ENCODE results near the gene CD96. TPM values are rescaled to one million over a fixed set of nuclear protein-coding genes. Genes with fewer than 3 reads are reported as not detected.

CD96 gene
- polyA plus RNA-seq, 1 donor from 2014 or later = not detected

DNA sequence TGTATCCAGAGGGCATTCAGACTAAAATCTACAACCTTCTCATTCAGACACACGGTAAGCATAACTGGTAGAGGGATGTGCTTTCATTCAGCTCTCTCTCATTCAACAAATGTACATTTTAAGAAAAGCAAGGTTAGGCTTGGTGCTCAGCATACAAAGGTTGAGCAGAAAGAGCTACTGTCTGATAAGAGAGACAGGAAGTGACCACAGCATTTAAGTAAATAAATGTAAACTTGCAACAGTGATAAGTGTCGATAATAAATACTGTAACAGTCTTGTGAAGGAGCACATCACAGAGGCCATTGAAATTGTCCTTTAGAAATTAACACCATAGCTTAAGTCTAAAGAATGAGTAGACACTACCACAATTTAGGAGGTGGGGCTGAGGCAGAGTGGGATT lies 3.4 kb downstream of the CD96 start:
- Histone ChIP-seq H3K9me2 (ENCODE audit: insufficient read depth, low read length) (no peaks in the 10 kb centered on the region), H2AFZ (ENCODE audit: low read depth, low read length) (no peak overlapping the region), H4K20me1 (ENCODE audit: insufficient read depth) (no peaks in the 10 kb centered on the region), H3F3A (ENCODE audit: insufficient read depth, low read length, poor library complexity, severe bottlenecking) (no peaks in the 10 kb centered on the region), H3K9ac (ENCODE audit: low read length) (no peak overlapping the region), H3K4me3 (ENCODE audit: low read length) (no peak overlapping the region), H3K4me2 (ENCODE audit: low read length) (no peak overlapping the region), H3K27me3 (ENCODE audit: insufficient read depth, low read depth, low read length) (no peaks in the 10 kb centered on the region), H3K9me3 (ENCODE audit: low read length) (no peaks in the 10 kb centered on the region), H3K79me2 (replicated peaks; ENCODE audit: insufficient read depth, low read length) (no peaks in the 10 kb centered on the region), H3K36me3 (ENCODE audit: insufficient read depth, low read length) (no peaks in the 10 kb centered on the region), H3K27ac (ENCODE audit: low read length) (no peak overlapping the region)
- TF ChIP-seq SMC3 (conservative IDR thresholded peaks at IDR 0.05; ENCODE audit: poor library complexity) = no peak
- TF ChIP-seq, protein P1, sequence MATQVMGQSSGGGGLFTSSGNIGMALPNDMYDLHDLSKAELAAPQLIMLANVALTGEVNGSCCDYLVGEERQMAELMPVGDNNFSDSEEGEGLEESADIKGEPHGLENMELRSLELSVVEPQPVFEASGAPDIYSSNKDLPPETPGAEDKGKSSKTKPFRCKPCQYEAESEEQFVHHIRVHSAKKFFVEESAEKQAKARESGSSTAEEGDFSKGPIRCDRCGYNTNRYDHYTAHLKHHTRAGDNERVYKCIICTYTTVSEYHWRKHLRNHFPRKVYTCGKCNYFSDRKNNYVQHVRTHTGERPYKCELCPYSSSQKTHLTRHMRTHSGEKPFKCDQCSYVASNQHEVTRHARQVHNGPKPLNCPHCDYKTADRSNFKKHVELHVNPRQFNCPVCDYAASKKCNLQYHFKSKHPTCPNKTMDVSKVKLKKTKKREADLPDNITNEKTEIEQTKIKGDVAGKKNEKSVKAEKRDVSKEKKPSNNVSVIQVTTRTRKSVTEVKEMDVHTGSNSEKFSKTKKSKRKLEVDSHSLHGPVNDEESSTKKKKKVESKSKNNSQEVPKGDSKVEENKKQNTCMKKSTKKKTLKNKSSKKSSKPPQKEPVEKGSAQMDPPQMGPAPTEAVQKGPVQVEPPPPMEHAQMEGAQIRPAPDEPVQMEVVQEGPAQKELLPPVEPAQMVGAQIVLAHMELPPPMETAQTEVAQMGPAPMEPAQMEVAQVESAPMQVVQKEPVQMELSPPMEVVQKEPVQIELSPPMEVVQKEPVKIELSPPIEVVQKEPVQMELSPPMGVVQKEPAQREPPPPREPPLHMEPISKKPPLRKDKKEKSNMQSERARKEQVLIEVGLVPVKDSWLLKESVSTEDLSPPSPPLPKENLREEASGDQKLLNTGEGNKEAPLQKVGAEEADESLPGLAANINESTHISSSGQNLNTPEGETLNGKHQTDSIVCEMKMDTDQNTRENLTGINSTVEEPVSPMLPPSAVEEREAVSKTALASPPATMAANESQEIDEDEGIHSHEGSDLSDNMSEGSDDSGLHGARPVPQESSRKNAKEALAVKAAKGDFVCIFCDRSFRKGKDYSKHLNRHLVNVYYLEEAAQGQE (IDR thresholded peaks at IDR 0.05; ENCODE audit: borderline replicate concordance) = no peak
- TF ChIP-seq EP300 (conservative IDR thresholded peaks at IDR 0.05; ENCODE audit: poor library complexity, severe bottlenecking) = no peak
- TF ChIP-seq TAF1 (IDR thresholded peaks at IDR 0.05; ENCODE audit: low read depth) = no peak
- TF ChIP-seq, protein P2, sequence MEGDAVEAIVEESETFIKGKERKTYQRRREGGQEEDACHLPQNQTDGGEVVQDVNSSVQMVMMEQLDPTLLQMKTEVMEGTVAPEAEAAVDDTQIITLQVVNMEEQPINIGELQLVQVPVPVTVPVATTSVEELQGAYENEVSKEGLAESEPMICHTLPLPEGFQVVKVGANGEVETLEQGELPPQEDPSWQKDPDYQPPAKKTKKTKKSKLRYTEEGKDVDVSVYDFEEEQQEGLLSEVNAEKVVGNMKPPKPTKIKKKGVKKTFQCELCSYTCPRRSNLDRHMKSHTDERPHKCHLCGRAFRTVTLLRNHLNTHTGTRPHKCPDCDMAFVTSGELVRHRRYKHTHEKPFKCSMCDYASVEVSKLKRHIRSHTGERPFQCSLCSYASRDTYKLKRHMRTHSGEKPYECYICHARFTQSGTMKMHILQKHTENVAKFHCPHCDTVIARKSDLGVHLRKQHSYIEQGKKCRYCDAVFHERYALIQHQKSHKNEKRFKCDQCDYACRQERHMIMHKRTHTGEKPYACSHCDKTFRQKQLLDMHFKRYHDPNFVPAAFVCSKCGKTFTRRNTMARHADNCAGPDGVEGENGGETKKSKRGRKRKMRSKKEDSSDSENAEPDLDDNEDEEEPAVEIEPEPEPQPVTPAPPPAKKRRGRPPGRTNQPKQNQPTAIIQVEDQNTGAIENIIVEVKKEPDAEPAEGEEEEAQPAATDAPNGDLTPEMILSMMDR (IDR thresholded peaks at IDR 0.05; ENCODE audit: poor library complexity, severe bottlenecking) = no peak
- TF ChIP-seq RAD21 (conservative IDR thresholded peaks at IDR 0.05) = no peak
- TF ChIP-seq EZH2 (IDR thresholded peaks at IDR 0.05; ENCODE audit: borderline replicate concordance, insufficient read depth, low read length, poor library complexity, severe bottlenecking) = no peak
- TF ChIP-seq POLR2AphosphoS5 (IDR thresholded peaks at IDR 0.05) = no peak
- no peak for TF ChIP-seq MXI1 (conservative IDR thresholded peaks at IDR 0.05; ENCODE audit: poor library complexity, severe bottlenecking)

DNA sequence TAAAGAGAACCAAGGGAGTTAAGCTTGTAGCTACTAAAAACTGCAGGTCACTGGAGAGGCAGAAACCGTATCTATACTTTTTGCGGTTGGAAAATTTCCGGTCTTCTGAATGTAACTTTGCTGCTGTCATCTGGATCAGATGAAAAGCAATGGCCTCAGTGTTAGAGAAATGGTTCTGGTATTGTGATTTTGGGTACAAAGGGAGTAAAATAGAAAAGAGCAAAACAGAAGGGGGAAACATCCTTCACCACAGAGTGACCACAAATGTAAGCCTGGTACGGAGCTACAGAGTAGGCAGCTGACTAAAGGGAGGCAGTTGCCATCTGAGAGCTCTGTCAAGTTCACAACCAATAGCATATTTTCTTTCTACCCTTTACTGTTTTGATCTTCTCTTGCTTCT lies 5.6 kb downstream of the CD96 start:
- H3K36me3 ChIP-seq (ENCODE audit: insufficient read depth, low read length) = no peaks in the 10 kb centered on the region
- TF ChIP-seq SMC3 (conservative IDR thresholded peaks at IDR 0.05; ENCODE audit: poor library complexity) (no peak), MXI1 (conservative IDR thresholded peaks at IDR 0.05; ENCODE audit: poor library complexity, severe bottlenecking) (no peak), EZH2 (IDR thresholded peaks at IDR 0.05; ENCODE audit: borderline replicate concordance, insufficient read depth, low read length, poor library complexity, severe bottlenecking) (no peak), TAF1 (IDR thresholded peaks at IDR 0.05; ENCODE audit: low read depth) (no peak), POLR2AphosphoS5 (IDR thresholded peaks at IDR 0.05) (no peak), EP300 (conservative IDR thresholded peaks at IDR 0.05; ENCODE audit: poor library complexity, severe bottlenecking) (no peak), RAD21 (conservative IDR thresholded peaks at IDR 0.05) (no peak)
- TF ChIP-seq, protein P2 (IDR thresholded peaks at IDR 0.05; ENCODE audit: poor library complexity, severe bottlenecking) = no peak
- TF ChIP-seq, protein P1 (IDR thresholded peaks at IDR 0.05; ENCODE audit: borderline replicate concordance) = no peak
- no peaks in the 10 kb centered on the region for H3K27me3 ChIP-seq (ENCODE audit: insufficient read depth, low read depth, low read length)
- no peak overlapping the region for H2AFZ ChIP-seq (ENCODE audit: low read depth, low read length)
- H3F3A ChIP-seq (ENCODE audit: insufficient read depth, low read length, poor library complexity, severe bottlenecking) = no peaks in the 10 kb centered on the region
- no peaks in the 10 kb centered on the region for H3K9me2 ChIP-seq (ENCODE audit: insufficient read depth, low read length)
- no peak overlapping the region for H3K9ac ChIP-seq (ENCODE audit: low read length)
- no peaks in the 10 kb centered on the region for H3K79me2 ChIP-seq (replicated peaks; ENCODE audit: insufficient read depth, low read length)
- no peaks in the 10 kb centered on the region for H3K9me3 ChIP-seq (ENCODE audit: low read length)
- no peaks in the 10 kb centered on the region for H4K20me1 ChIP-seq (ENCODE audit: insufficient read depth)
- H3K4me2 ChIP-seq (ENCODE audit: low read length) = no peak overlapping the region
- no peak overlapping the region for H3K4me3 ChIP-seq (ENCODE audit: low read length)
- H3K27ac ChIP-seq (ENCODE audit: low read length) = no peak overlapping the region
